GM12878 (cell line): ENCODE data around the gene MRPL34. TPM values are rescaled to one million over a fixed set of nuclear protein-coding genes. Genes with fewer than 3 reads are reported as not detected.
A peak's percentile ranks its signal among the peaks of the same experiment; 100 is the strongest.

ENCODE experiments used
- BACH1 ChIP-seq: fragments of 450-650 bp; IDR thresholded peaks from 2 replicates; pipeline ENCODE4 v1.6.1; 2017; ENCODE audit warnings: mild to moderate bottlenecking, borderline replicate concordance
- BHLHE40 ChIP-seq, 2 experiments: fragments of 450-650 bp in 1 of 2; IDR thresholded peaks; 2 replicates each; pipeline ENCODE4 v1.6.1; 2011 to 2017; ENCODE audit warnings: low read depth in 2 of 2, borderline replicate concordance in 1 of 2, improper control_type of control experiment in 1 of 2, low read length in 1 of 2, mild to moderate bottlenecking in 1 of 2
- E2F8 ChIP-seq: fragments of 450-650 bp; IDR thresholded peaks from 2 replicates; pipeline ENCODE4 v1.6.1; 2018; ENCODE audit warnings: mild to moderate bottlenecking, low read depth, moderate library complexity; ENCODE audit not compliant: partially characterized antibody
- IKZF1 ChIP-seq: fragments of 450-650 bp; conservative IDR thresholded peaks from 2 replicates; pipeline ENCODE4 v1.6.1; 2017; ENCODE audit warnings: antibody characterized with exemption, mild to moderate bottlenecking
- NFXL1 ChIP-seq: fragments of 450-650 bp; IDR thresholded peaks from 2 replicates; pipeline ENCODE4 v1.6.1; 2017; ENCODE audit warnings: antibody characterized with exemption, mild to moderate bottlenecking, borderline replicate concordance
- NFYB ChIP-seq: IDR thresholded peaks from 2 replicates; pipeline ENCODE4 v1.6.1; 2011; ENCODE audit warnings: low read depth, mild to moderate bottlenecking, low read length, improper control_type of control experiment, moderate library complexity; ENCODE audit not compliant: insufficient read depth
- NRF1 ChIP-seq: conservative IDR thresholded peaks from 2 replicates; pipeline ENCODE4 v1.6.1; 2011; ENCODE audit warnings: mild to moderate bottlenecking, low read depth, low read length, improper control_type of control experiment
- SMARCA5 ChIP-seq: fragments of 450-650 bp; IDR thresholded peaks from 2 replicates; pipeline ENCODE4 v1.6.1; 2017; ENCODE audit warnings: mild to moderate bottlenecking
- TARDBP ChIP-seq: IDR thresholded peaks from 2 replicates; pipeline ENCODE4 v1.6.1; 2016; ENCODE audit warnings: borderline replicate concordance
- TCF3 ChIP-seq: IDR thresholded peaks from 2 replicates; pipeline ENCODE4 v1.6.1; 2012; ENCODE audit warnings: low read depth, mild to moderate bottlenecking, low read length, borderline replicate concordance; ENCODE audit not compliant: insufficient read depth
- ZNF687 ChIP-seq: fragments of 450-650 bp; IDR thresholded peaks from 2 replicates; pipeline ENCODE4 v1.6.1; 2017; ENCODE audit warnings: mild to moderate bottlenecking, moderate library complexity
- polyA plus RNA-seq, 11 experiments: library from polyadenylated mRNA; depleted of rRNA in 4 of 11; unstranded in 6 of 11; stranded (reverse) in 5 of 11; fragments of >200 nt; fragmentation: Nextera tagmentation in 4 of 11; fragmentation: Illumina TruSeq in 1 of 11; extraction: Ambion mirVana in 4 of 11; extraction: Trizol in 1 of 11; gene quantifications; 1 replicate in 1 of 11; 2 replicates in 10 of 11; pipeline versions ENCODE4 v1.2.1 to v1.2.3, GENCODE V29; 2011 to 2016; ENCODE audit warnings: inconsistent platforms in 2 of 11, missing spikeins in 2 of 11, low read depth in 1 of 11
- total RNA-seq, 4 experiments: library from RNA; depleted of rRNA in 3 of 4; stranded (reverse); fragments of >200 nt in 3 of 4; fragmentation: Illumina TruSeq in 1 of 4; extraction: Trizol in 1 of 4; gene quantifications; 2 replicates each; pipeline versions ENCODE4 v1.2.1 to v1.2.3, GENCODE V29; 2013 to 2021
- TF ChIP-seq, protein P1 (sequence below): IDR thresholded peaks from 2 replicates; pipeline ENCODE4 v1.6.1; 2012; ENCODE audit warnings: low read depth, low read length, improper control_type of control experiment

The MRPL34 gene
- total and polyA plus RNA-seq, 10 of the 15 experiments (the other 5 are each of a cell fraction or from before 2014, with no cell fraction given), result 8.6 to 198 (median 78.6) TPM

- TF ChIP-seq, protein P1, sequence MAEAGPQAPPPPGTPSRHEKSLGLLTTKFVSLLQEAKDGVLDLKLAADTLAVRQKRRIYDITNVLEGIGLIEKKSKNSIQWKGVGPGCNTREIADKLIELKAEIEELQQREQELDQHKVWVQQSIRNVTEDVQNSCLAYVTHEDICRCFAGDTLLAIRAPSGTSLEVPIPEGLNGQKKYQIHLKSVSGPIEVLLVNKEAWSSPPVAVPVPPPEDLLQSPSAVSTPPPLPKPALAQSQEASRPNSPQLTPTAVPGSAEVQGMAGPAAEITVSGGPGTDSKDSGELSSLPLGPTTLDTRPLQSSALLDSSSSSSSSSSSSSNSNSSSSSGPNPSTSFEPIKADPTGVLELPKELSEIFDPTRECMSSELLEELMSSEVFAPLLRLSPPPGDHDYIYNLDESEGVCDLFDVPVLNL, result peak; percentile 79
- TF ChIP-seq NFXL1, result no peak
- TF ChIP-seq ZNF687, result peak; percentile 63
- TF ChIP-seq TARDBP, result no peak
- TF ChIP-seq TCF3, result no peak
- TF ChIP-seq E2F8, result no peak
- TF ChIP-seq NRF1, result 0 out of 2 replicates have a peak, but pooled peaks have one; percentile 28
- no peak for TF ChIP-seq NFYB
- TF ChIP-seq SMARCA5, result peak; percentile 50; the same call in 1 of the 2 replicates
- 0 out of 4 replicates have a peak, but pooled peaks of 1 of the 2 experiments have one; percentile 38 for TF ChIP-seq BHLHE40 (IDR thresholded peaks at IDR 0.05; ENCODE audit: borderline replicate concordance in 1 of 2, low read depth in 2 of 2, low read length in 1 of 2)
- TF ChIP-seq IKZF1, result peak; percentile 56
- 0 out of 2 replicates have a peak, but pooled peaks have one; percentile 39 for TF ChIP-seq BACH1
These were observed 24.0 kb upstream of the MRPL34 start, which contains the start of gene ANKLE1 (continued) for GRCh38 chr19:17281391-17282304.
